Thoracic aorta (tissue), 2 donors: Measurements from ENCODE around the gene HDAC9. TPM values are rescaled to one million over a fixed set of nuclear protein-coding genes. Genes with fewer than 3 reads are reported as not detected.
"Not testable (repeated sequence)": the region's sequence is repeated elsewhere in the genome, so short reads cannot be mapped to it uniquely, and the experiment has no call there.

Experiments
- ATAC-seq: fragments of 150-250 bp; one replicate; pipeline ENCODE4 v1.8.0; 2017; ENCODE audit warnings: low read depth; ENCODE audit not compliant: insufficient number of reproducible peaks, low FRiP score
- DNase-seq: peaks from one replicate; pipeline ENCODE4 v3.0.0-alpha.2; 2020; ENCODE audit warnings: low spot score
- H3K27ac ChIP-seq, 2 donors: fragments of 200-600 bp; sonication (generic); 1 replicate in 1 of 2; 2 replicates in 1 of 2; pipeline ENCODE4 v1.5.1; 2016; ENCODE audit warnings: mild to moderate bottlenecking in 2 of 2, moderate library complexity in 2 of 2
- H3K27me3 ChIP-seq: fragments of 200-600 bp; sonication (generic); replicated peaks from 2 replicates; pipeline ENCODE4 v1.6.0; 2016; ENCODE audit warnings: mild to moderate bottlenecking; ENCODE audit not compliant: insufficient read depth
- H3K36me3 ChIP-seq: fragments of 200-600 bp; sonication (generic); one replicate; pipeline ENCODE4 v1.5.1; 2016
- H3K4me1 ChIP-seq, 2 donors: fragments of 200-600 bp; sonication (generic); 1 replicate in 1 of 2; 2 replicates in 1 of 2; pipeline versions ENCODE4 v1.5.1 to v1.6.0; 2016; ENCODE audit warnings: low read depth in 2 of 2, mild to moderate bottlenecking in 1 of 2; ENCODE audit not compliant: control insufficient read depth in 1 of 2
- H3K4me3 ChIP-seq: fragments of 200-600 bp; sonication (generic); 2 replicates; pipeline ENCODE4 v1.5.1; 2016; ENCODE audit warnings: mild to moderate bottlenecking
- H3K9me3 ChIP-seq: fragments of 200-600 bp; sonication (generic); 2 replicates; pipeline ENCODE4 v1.5.1; 2016
- CTCF ChIP-seq: fragments of 200-600 bp; sonication (generic); IDR thresholded peaks from one replicate; pipeline ENCODE4 v1.5.1; 2019; ENCODE audit warnings: antibody characterized with exemption
- total RNA-seq, 2 donors: library from RNA; depleted of rRNA; stranded (reverse); fragments of >200 nt; gene quantifications; one replicate each; pipeline versions ENCODE4 v1.1.0 to v1.2.3, GENCODE V29; 2016

HDAC9 gene
- total RNA-seq, 2 donors from 2014 or later: 64.1 to 81.6 TPM

GRCh38 chr7:18976715-18977471 lies 481.3 kb downstream of the HDAC9 start:
- Histone ChIP-seq H3K36me3 (no peaks in the 10 kb centered on the region), H3K4me3 (no peak overlapping the region), H3K27ac (peak overlapping the region; percentile 60 to 78), H3K9me3 (no peaks in the 10 kb centered on the region), H3K27me3 (no peaks in the 10 kb centered on the region), H3K4me1 (peaks cover 29 to 47% of the 10 kb centered on the region in 2 donors)
- no peak for DNase-seq
- ATAC-seq: no peak
- no peak for TF ChIP-seq CTCF

GRCh38 chr7:18978108-18978495 lies 482.6 kb downstream of the HDAC9 start:
- ATAC-seq: peak; percentile 94
- Histone ChIP-seq H3K36me3 (no peaks in the 10 kb centered on the region), H3K4me1 (peaks cover 29 to 47% of the 10 kb centered on the region in 2 donors), H3K9me3 (no peaks in the 10 kb centered on the region), H3K4me3 (peak overlapping the region; percentile 37), H3K27ac (peak overlapping the region; percentile 60 to 78), H3K27me3 (no peaks in the 10 kb centered on the region)
- TF ChIP-seq CTCF: no peak
- no peak for DNase-seq

- not testable (repeated sequence) for H3K36me3 ChIP-seq, DNase-seq, H3K4me3 ChIP-seq, ATAC-seq, H3K27ac ChIP-seq, H3K27me3 ChIP-seq, H3K9me3 ChIP-seq, H3K4me1 ChIP-seq
These were observed 495.2 kb downstream of the HDAC9 start for GRCh38 chr7:18990700-18991099.

GRCh38 chr7:18993933-18994668 lies 498.6 kb downstream of the HDAC9 start:
- Histone ChIP-seq H3K9me3 (no peaks in the 10 kb centered on the region), H3K36me3 (no peaks in the 10 kb centered on the region), H3K4me1 (no peaks in the 10 kb centered on the region), H3K27me3 (no peaks in the 10 kb centered on the region), H3K4me3 (no peak overlapping the region), H3K27ac (no peak overlapping the region)
- DNase-seq (no peak), ATAC-seq (no peak)
- no peak for TF ChIP-seq CTCF

GRCh38 chr7:18995270-18995671 lies 499.7 kb downstream of the HDAC9 start:
- Histone ChIP-seq H3K27me3 (no peaks in the 10 kb centered on the region), H3K9me3 (no peaks in the 10 kb centered on the region), H3K4me3 (no peak overlapping the region), H3K4me1 (no peaks in the 10 kb centered on the region), H3K36me3 (no peaks in the 10 kb centered on the region), H3K27ac (no peak overlapping the region)
- no peak for TF ChIP-seq CTCF
- ATAC-seq (no peak), DNase-seq (no peak)
